ENCODE data around the gene MDM2.

The MDM2 gene

DNA sequence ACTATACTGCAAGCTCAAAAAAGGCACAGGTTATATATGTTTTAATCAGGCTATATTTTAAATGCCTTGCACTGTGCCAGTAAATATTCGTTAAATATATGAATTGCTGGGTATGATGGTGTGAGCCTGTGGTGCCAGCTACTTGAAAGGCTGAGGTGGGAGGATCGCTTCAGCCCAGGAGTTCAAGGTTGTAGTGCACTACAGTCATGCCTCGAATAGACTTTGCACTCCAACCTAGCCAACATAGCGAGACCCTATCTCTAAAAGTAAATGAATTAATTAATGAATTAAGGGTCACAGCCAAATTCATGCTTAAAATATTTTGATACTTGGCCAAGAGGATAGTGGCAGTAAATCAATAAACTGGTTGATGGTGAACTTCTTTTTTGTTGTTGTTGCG lies 22.2 kb upstream of the MDM2 start:
- DNase-seq (ENCODE audit: extremely low read depth, low read depth), result no peak
- TF ChIP-seq CTCF (IDR thresholded peaks at IDR 0.05; ENCODE audit: low read depth, low read length), result no peak

DNA sequence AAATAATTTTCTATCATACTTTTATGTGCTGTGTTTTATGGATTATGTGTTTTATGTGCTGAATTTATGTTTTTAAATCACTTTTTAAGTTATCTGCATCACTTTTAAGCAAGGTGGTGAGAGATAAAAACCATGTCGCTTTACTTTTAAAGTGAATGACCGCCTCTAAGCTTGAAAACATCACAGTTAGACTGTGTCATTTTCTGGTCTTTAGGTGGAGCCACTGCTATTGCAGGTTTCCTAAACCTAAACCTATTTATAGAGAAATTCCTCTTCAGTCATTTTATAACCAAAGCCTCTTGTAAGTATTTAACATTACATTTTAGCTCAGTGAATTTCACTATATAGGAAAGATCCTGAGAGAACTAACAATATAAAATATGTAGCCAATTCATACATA lies 21.0 kb upstream of the MDM2 start:
- TF ChIP-seq CTCF (IDR thresholded peaks at IDR 0.05; ENCODE audit: low read depth, low read length), result no peak
- DNase-seq (ENCODE audit: extremely low read depth, low read depth), result no peak

DNA sequence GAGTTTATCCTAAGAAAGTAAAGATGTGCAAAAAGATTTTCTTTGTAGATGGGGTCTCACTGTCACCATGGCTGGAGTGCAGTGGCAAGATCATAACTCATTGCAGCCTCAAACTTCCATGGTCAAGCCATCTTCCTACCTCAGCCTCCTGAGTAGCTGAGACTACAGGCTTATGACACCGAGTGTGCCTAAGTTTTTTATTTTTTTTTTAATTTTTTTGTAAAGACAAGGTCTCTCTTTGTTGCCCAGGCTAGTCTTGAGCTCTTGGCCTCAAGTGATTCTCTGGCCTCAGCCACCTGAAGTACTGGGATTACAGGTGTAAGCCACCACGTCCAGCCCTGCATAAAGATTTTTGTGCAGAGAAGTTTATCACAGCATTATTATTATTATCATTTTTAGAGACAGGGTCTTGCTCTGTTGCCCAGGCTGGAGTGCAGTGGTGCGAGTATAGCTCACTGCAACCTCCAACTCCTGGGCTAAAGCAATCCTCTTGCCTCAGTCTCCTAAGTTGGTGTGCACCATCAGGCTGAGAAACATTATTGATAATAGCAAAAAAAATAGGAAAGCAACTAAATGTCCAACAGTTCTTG lies 19.3 kb upstream of the MDM2 start:
- DNase-seq (ENCODE audit: extremely low read depth, low read depth), result no peak

GRCh38 chr12:68789144-68789878 lies 18.7 kb upstream of the MDM2 start:
- DNase-seq (ENCODE audit: extremely low read depth, low read depth), result no peak
- no peak for TF ChIP-seq CTCF (IDR thresholded peaks at IDR 0.05; ENCODE audit: low read depth, low read length)

More for the DNA sequence above, 19.3 kb upstream of the MDM2 start:
- TF ChIP-seq CTCF (IDR thresholded peaks at IDR 0.05; ENCODE audit: low read depth, low read length), result no peak

DNA sequence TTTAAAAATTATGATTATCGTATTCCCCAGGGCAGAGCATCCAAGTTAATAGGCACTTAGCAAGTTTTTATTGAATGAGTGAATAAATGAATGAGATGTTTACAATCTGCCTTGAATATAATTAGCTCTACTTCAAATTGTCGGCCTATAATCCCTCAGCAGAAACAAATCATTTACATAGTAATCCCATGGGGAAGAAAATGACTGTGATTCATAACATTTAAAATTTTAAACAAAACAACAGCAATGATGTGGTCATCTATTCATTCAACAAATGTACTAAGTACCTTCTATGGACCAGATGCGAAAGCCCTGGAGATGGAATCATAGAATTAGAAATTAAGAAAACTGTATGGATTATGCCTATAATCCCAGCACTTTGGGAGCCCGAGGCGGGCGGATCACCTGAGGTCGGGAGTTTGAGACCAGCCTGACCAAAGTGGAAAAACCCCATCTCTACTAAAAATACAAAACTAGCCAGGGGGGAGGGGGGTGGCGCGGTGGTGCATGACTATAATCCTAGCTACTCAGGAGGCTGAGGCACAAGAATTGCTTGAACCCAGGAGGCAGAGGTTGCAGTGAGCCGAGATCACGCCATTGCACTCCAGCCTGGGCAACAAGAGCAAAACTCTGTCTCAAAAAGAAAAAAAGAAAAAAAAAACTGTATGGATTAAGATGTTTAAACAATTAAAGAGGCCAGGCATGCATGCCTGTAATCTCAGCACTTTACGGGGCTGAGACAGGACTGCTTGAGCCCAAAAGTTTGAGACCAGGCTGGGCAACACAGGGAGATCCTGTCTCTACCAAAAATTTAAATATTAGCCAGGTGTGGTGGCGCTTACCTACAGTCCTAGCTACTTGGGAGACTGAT lies 17.7 kb upstream of the MDM2 start:
- TF ChIP-seq CTCF (IDR thresholded peaks at IDR 0.05; ENCODE audit: low read depth, low read length), result no peak
- DNase-seq (ENCODE audit: extremely low read depth, low read depth), result no peak

GRCh38 chr12:68790952-68791234 lies 17.1 kb upstream of the MDM2 start:
- DNase-seq (ENCODE audit: extremely low read depth, low read depth), result no peak
- no peak for TF ChIP-seq CTCF (IDR thresholded peaks at IDR 0.05; ENCODE audit: low read depth, low read length)

DNA sequence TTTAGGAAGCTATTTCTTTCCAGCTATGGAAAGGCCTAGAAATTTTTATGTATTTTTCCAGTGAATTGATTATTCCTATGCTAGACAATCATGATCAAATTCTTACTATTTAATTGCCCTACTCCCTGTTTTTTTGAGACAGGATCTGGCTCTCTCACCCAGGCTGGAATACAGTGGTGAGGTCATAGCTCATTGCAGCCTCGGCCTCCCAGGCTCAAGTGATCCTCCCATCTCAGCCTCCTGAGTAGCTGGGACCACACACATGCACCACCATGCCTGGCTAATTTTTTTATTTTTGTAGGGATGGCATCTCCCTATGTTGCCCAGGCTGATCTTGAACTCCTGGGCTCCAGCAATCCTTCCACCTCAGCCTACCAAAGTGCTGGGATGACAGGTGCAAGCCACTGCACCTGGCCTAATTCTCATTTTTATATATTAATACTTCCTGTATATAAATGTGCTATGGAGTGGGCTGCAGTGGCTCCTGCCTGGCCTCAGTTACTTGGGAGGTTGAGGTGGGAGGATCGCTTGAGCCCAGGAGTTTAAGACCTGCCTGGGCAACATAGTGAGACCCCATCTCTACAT lies 16.0 kb upstream of the MDM2 start:
- TF ChIP-seq CTCF (IDR thresholded peaks at IDR 0.05; ENCODE audit: low read depth, low read length), result no peak
- DNase-seq (ENCODE audit: extremely low read depth, low read depth), result no peak

All from AG09319 (cell line).